Stimulated activated CD4-positive, alpha-beta T cell treated with anti-CD3 and anti-CD28 coated beads, Interleukin-15, amount 100 ng/mL, for 1 hour (primary cell): ENCODE measurements around the gene NLRP1.

Experiments used
- DNase-seq, 2 donors: peaks; one replicate each; pipeline ENCODE4 v3.0.0-alpha.2; 2020; ENCODE audit warnings: low read depth in 1 of 2, low spot score in 1 of 2

Gene NLRP1

GRCh38 chr17:5485270-5486205 is 98.8 kb downstream of the NLRP1 start, which contains the start of gene DERL2:
Gene DERL2 (minus strand): TSS chr17:5486178. CDS start chr17:5486161, 17 bp downstream.
- DNase-seq: no peak

GRCh38 chr17:5481451-5481850 is 102.9 kb downstream of the NLRP1 start:
- no peak for DNase-seq

GRCh38 chr17:5480962-5481361 is 103.3 kb downstream of the NLRP1 start:
- no peak for DNase-seq

GRCh38 chr17:5478992-5479391 is 105.3 kb downstream of the NLRP1 start:
- DNase-seq: no peak

GRCh38 chr17:5473906-5474305 is 110.4 kb downstream of the NLRP1 start:
- no peak for DNase-seq

- no peak for DNase-seq
Observed at GRCh38 chr17:5472511-5472910, 111.8 kb downstream of the NLRP1 start.

GRCh38 chr17:5468075-5468473 is 116.2 kb downstream of the NLRP1 start:
- no peak for DNase-seq

- DNase-seq: no peak
Observed at GRCh38 chr17:5467416-5467815, 116.9 kb downstream of the NLRP1 start.

GRCh38 chr17:5466295-5466694 is 118.0 kb downstream of the NLRP1 start:
- no peak for DNase-seq

- DNase-seq: no peak
Observed at GRCh38 chr17:5464717-5465507, 119.4 kb downstream of the NLRP1 start.
